Erythroblast (primary cell): ENCODE data around the gene MTCP1.

Source experiments
- DNase-seq, 2 experiments: peaks; one replicate each; lab custom pipeline; 2025; lab: John Stamatoyannopoulos, UW
- GATA1 ChIP-seq: IDR thresholded peaks from 2 replicates; pipeline ENCODE4 v1.6.1; 2011; ENCODE audit warnings: low read depth, mild to moderate bottlenecking, control low read depth, low read length, moderate library complexity
- POLR2A ChIP-seq: IDR thresholded peaks from 2 replicates; pipeline ENCODE4 v1.6.1; 2011; ENCODE audit warnings: mild to moderate bottlenecking, low read length

Gene MTCP1, protein sequence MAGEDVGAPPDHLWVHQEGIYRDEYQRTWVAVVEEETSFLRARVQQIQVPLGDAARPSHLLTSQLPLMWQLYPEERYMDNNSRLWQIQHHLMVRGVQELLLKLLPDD

DNA sequence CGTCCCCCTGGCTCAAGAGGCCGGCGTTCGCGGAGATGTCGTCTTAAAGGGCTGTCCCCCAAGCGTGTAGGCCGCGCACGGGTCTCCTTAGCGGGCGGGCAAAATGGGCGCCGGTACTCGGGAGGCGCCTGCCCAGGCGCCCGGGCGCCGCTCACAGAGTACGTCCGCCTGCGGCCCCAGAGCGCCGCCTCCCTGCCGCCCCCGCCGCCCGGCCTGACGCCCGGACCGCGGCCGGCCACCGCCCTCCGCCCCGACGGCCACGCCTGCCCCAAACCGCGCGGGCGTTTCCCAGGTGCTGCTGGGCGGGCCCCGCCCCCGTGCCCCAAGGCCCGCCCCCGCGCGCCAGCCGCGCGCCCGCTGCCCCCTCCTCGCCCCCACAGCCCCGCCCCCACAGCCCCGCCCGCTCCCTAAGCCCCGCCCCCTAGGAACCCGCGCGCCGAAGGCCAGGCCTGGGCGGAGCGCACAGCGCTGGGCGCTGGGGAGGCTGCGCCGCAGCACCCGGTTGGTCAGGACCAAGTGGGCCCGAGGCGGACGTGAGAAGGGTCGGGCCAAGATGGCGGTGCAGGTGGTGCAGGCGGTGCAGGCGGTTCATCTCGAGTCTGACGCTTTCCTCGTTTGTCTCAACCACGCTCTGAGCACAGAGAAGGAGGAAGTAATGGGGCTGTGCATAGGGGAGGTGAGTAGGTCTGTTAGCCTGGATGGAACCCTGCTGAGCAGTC, at the start of gene MTCP1, which contains the start of the genes BRCC3 and CMC4:
Gene MTCP1, minus strand, starts transcription at position 162 of the 719 bp plus-strand sequence. CDS start 5,126 bp downstream, outside the sequence.
Gene BRCC3, plus strand, starts transcription at position 534 of the 719 bp plus-strand sequence. Its CDS starts 20 bp downstream, at position 554.
Gene CMC4, minus strand, starts transcription at position 162 of the 719 bp plus-strand sequence. CDS start 7,113 bp downstream, outside the sequence.
- TF ChIP-seq POLR2A (peak; percentile 69), GATA1 (no peak)
- DNase-seq = peak; percentile 92 to 93

DNA sequence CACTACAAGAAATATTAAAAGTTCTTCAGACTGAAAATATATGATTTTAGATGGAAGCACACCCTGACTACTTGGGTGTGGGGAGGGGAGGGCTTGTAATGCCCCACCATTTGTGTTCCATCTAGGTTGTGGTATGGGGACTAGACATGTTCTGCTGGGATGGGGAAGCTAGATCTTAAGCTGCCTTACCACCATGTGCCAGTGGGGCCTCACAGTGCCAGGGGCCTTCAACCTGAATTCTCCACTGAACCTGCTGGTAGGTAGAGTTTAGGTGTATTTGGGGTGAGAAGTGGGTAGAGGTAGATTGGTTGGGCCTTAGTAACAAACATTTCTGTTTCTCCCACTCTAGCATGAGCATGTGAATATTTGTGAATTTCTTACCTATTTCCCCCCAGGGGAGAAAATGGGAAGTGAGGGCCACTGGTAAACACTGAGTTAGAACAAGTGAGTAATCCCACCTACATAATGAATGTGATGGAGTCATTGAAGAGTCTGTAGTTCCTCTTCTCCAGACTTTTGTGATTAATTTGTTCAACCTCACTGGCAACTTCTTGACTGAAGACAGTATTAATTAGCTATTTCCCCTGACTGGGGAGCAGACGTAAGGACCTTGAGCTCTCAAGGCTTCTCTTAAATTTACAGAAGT, 44.4 kb upstream of the MTCP1 start:
- no peak for DNase-seq
- TF ChIP-seq GATA1 (no peak), POLR2A (no peak)

DNA sequence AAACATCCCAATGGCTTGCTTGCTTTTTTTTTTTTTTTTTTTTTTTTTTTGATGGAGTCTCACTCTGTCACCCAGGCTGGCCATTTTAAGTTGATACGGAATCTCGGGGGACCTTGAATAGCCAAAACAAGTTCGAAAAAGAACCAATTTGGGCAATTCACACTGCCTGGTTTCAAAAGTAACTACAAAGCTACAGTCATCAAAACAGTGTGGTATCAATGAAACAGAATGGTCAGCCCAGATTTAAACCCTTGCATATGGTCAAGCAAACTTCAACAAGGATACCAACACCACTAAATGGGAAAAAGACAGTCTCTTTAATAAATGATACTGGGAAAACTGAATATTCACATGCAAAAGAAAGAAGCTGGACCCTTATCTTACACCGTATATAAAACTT, 42.2 kb upstream of the MTCP1 start:
- no peak for DNase-seq

DNA sequence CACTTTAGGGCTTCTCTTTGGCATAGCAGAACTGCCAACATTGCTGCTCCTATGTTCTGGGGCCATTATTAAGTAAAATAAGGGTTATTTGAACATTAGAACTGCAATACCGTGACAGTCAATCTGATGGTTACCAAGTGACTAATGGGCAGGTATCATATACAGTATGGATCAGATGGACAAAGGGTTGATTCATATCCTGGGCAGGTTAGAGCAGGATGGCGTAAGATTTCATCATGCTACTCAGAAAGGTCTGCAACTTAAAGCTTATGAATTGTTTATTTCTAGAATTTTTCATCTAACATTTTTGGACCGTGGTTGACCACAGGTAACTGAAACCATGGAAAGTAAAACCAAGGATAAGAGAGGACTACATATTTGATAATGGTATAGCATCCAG, 41.2 kb upstream of the MTCP1 start:
- TF ChIP-seq POLR2A = no peak
- TF ChIP-seq GATA1 = no peak
- DNase-seq = no peak

More for the DNA sequence above, 42.2 kb upstream of the MTCP1 start:
- TF ChIP-seq POLR2A = no peak
- TF ChIP-seq GATA1 = no peak

DNA sequence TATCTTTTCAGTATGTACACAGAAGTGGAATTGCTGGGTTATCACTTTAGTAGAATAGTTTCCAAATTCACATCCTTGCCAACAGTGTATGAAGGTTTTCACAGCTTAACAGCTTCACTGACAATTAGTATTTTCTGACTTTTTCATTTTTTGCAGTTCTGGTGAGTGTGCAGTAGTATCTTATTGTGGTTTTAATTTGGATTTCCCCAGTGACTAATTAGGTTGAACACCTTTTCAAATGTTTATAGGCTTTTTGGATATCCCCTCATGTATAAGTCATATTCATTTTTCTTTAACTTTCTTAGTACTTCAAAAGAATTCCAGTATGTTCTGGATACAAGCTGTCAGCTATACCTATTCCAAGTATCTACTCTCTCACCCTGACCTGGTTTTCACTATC, 37.5 kb upstream of the MTCP1 start:
- TF ChIP-seq GATA1 = no peak
- TF ChIP-seq POLR2A = no peak
- DNase-seq = no peak

DNA sequence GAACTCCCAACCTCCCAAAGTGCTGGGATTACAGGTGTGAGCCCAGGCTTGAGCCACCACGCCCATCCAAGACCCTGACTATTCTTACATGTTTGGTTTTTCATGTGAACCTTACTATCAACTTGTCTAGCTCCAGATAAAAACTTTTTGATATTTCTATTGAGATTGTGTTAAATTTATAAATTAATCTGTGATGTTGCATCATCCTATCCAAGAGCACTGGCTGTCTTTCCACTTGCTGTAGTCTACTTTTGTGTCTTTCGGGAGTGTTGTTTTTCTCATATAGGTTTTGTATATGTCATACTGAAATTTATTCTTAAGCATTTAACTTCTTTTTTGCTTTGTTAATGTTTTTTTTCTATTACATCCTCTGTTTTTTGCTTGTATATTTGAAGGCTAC, 35.0 kb upstream of the MTCP1 start:
- TF ChIP-seq POLR2A (no peak), GATA1 (no peak)
- DNase-seq = no peak

DNA sequence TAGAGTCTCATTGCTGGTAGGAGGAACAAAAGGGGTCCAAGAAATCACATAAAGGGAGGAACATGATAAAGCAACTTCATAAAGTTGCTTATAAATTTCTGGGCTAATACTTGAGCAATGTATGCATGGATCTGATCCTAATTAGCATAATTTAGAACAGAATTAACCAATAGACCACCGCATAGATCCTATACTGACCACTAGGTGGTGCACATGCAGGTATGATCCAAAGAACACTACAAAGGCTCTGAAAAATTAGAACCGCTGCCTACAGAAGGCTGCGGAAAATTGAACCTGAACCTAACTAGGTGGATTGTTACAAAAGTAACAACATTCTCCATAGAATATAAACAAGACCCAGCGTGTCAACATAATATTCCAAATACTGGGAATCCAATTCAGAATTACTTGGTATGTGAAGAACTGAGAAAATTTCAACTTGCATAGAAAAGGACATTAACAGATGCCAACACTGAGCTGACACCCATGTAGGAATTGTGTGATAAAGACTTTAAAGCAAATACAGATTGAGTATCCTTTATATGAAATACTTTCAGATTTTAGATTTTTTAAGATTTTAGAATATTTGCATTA, 23.6 kb upstream of the MTCP1 start:
- peak; percentile 47 to 66 for DNase-seq
- TF ChIP-seq POLR2A (no peak), GATA1 (no peak)

DNA sequence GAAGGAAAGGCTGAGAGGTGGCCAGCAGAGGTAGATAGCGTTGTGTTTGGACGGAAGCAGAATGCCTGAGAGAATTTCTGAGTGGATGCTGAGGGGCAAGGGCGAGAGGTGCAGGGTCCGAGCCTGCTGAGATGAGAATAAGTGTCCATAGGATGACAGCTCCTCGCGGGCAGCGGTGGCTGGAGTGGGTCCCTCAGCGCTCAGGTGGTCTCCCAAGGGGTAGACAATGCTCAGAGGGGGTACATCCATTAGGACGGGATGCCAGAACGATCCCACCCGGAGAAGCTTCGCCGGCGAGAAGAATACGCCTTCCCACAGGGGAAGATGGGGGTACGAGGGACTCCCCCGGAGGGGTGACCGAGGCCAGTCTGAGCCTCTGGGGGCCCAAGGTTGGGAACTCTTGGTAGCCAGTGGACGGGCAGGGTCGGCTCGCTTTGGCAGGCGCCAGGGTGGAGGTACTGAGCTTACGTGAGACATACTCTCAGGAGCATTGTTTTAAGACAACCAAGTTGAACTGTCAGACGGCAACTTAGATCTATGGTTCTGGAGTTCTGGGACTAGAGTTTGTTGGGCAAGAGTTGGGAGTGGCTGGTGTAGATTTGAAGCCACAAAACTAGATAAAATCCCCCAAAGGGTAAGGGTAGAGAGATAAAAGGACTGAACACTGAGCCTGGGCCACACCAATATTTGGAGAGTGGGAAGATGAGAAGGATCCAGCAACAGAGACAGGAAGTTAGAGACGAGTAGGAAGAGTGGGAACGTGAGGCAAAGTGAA, 16.2 kb upstream of the MTCP1 start:
- DNase-seq = peak; percentile 10 to 34
- TF ChIP-seq POLR2A = no peak
- no peak for TF ChIP-seq GATA1

DNA sequence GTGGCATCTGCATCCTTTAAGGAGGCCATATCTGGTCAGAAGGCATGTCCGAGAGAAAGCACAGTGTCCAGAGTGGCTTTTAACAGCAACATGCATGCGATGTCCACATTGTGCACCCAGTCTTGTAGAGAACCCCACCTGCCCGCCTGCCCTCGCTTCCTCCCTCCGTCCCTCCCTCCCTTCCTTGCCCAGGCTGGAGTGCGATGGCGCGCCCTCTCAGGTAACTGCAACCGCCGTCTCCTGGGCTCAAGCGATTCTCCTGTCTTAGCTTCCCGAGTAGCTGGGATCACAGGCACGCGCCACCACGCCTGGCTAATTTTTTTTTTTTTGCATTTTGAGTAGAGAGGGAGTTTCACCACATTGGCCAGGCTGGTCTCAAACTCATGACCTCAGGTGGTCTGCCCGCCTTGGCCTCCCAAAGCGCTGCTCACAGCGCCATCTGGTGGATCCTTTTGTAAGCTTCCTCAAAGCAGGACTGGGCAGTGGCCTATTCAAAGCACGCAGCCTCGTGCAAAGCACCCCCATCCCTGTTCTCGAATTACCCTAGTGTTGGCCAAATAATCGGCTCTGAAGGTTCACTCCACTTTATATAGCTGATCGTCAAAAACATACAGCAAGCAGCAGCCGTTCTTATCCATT, 15.4 kb upstream of the MTCP1 start:
- peak; percentile 57 to 75 for DNase-seq
- TF ChIP-seq POLR2A (no peak), GATA1 (no peak)

DNA sequence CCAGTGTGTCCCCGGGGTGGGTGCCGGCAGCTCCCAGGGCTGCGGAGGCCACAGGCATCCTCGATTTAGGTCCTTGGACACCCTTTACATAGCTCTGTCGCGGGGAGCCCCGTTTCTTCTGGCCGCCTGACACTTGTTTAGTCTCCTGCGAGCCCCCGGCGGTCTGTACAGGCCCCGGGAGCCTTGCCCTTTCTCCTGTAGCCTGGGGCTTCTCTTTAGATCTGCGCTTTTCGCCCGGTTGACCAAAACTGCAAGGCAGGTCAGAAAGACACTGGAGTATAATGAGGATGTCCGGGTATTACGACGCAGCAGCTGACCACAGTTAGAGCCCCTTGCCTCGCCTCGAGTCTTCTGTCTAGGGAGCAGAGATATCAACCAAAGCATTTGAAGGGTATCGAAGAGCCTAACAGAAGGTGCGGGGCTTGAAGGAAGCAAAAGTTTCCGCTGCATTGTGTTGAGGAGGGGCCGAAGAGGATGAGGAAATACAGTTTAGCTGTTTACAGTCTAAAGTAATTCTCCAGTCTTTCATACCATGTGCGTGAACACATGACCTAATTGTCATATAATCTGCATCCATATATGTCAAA, 851 bp upstream of the MTCP1 start:
- DNase-seq = peak in 1 of 2 experiments; percentile 50

DNA sequence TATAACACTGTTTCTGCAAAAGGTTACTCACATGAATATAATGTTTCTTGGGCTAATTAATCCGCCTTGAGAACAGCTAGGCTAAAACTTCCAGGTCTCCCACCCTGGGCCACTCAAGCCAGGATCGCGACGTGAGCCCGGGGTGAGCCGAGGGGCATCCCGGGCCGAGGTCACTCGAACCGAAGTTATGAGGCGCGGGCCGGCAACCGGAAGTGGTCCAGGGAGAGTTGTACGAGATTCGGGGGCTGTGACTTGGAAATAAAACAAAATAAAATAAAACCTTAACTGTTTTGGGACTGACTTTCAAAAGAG, 317 bp downstream of the MTCP1 start:
- DNase-seq = no peak

More for the DNA sequence above, 851 bp upstream of the MTCP1 start:
- TF ChIP-seq GATA1 (no peak), POLR2A (no peak)

DNA sequence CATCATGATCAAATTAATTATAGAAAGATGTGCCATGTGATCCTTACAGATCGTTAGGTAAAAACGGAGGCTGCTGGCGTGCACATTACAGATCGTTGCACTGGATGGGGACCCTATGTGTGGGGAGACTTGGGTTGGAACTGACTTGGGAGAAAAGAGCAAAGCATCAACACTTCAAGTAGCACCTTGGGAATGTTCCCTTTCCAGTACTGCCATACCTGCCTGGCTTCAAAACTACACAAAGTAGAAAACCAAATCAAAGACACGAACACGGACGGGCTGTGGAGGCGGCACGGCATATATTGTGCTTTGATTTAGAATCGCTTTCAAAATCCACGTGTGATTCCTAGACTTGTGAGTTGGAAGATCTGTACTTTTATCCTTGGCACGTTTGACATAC, 898 bp downstream of the MTCP1 start:
- TF ChIP-seq POLR2A (no peak), GATA1 (no peak)
- peak in 1 of 2 experiments; percentile 23 for DNase-seq

More for the DNA sequence above, 317 bp downstream of the MTCP1 start:
- TF ChIP-seq POLR2A = no peak
- no peak for TF ChIP-seq GATA1

DNA sequence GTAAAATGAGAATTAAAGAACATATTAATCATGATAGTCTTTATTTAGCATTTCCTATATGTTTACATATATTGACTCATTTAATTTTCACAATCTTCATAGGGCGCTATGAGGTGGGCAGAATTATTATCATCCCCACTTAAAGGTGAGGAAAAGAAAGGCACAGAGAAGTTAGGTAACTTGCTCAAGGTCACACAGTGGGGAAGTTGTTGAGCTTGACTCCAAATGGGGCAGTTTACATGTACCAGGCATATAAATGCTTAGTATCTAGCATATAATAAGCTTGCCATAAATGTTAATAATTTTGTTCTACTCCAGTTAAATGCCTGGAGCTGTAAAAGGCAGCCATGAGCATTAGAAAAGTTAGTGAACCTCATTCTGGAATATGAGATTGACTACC, 1.5 kb downstream of the MTCP1 start:
- DNase-seq = no peak
- no peak for TF ChIP-seq GATA1
- TF ChIP-seq POLR2A = no peak
